Neural crest cell (in vitro differentiated cells): Measurements from ENCODE around the gene FCHSD2. TPM values are rescaled to one million over a fixed set of nuclear protein-coding genes. Genes with fewer than 3 reads are reported as not detected.
A peak's percentile ranks its signal among the peaks of the same experiment; 100 is the strongest.
"Not testable (repeated sequence)": the region's sequence is repeated elsewhere in the genome, so short reads cannot be mapped to it uniquely, and the experiment has no call there.

ENCODE experiments used
- DNase-seq: peaks from one replicate; pipeline ENCODE4 v3.0.0; 2021; ENCODE audit warnings: low read depth, mixed read lengths, low spot score
- H3K27ac Mint-ChIP-seq: one replicate; pipeline ENCODE4 v1.8.0; 2021; ENCODE audit warnings: mild to moderate bottlenecking, mixed read lengths; ENCODE audit not compliant: unreplicated experiment
- H3K27me3 Mint-ChIP-seq: 2 replicates; pipeline ENCODE4 v1.8.0; 2021; ENCODE audit warnings: low read depth, mild to moderate bottlenecking, mixed read lengths
- H3K36me3 Mint-ChIP-seq: 2 replicates; pipeline ENCODE4 v1.8.0; 2021; ENCODE audit warnings: low read depth, mild to moderate bottlenecking, mixed read lengths
- H3K4me1 Mint-ChIP-seq: 2 replicates; pipeline ENCODE4 v1.8.0; 2021; ENCODE audit warnings: mixed read lengths
- H3K4me3 Mint-ChIP-seq: one replicate; pipeline ENCODE4 v1.8.0; 2021; ENCODE audit warnings: mild to moderate bottlenecking, mixed read lengths
- H3K9me3 Mint-ChIP-seq: 2 replicates; pipeline ENCODE4 v1.8.0; 2021; ENCODE audit warnings: mixed read lengths
- CTCF ChIP-seq: fragments of 200-600 bp; sonication (generic); conservative IDR thresholded peaks from 2 replicates; pipeline ENCODE4 v1.5.0; 2021; ENCODE audit warnings: antibody characterized with exemption, mild to moderate bottlenecking
- total RNA-seq: library from RNA; stranded (reverse); gene quantifications from 2 replicates; pipeline ENCODE4 v1.2.1, GENCODE V29; 2021

The FCHSD2 gene
- total RNA-seq, 1 donor from 2014 or later: 34.4 TPM

GRCh38 chr11:73140213-73141030 lies 1.7 kb downstream of the FCHSD2 start:
- H3K27ac Mint-ChIP-seq: peak overlapping the region; percentile 84
- H3K9me3 Mint-ChIP-seq: no peaks in the 10 kb centered on the region
- peaks cover 2% of the 10 kb centered on the region for H3K27me3 Mint-ChIP-seq
- H3K36me3 Mint-ChIP-seq: no peaks in the 10 kb centered on the region
- no peak for TF ChIP-seq CTCF
- H3K4me3 Mint-ChIP-seq: peak overlapping the region; percentile 98
- peaks cover 38% of the 10 kb centered on the region for H3K4me1 Mint-ChIP-seq
- DNase-seq: peak; percentile 29

GRCh38 chr11:73139476-73140198 lies 2.5 kb downstream of the FCHSD2 start:
- H3K27me3 Mint-ChIP-seq: peaks cover 2% of the 10 kb centered on the region
- H3K4me1 Mint-ChIP-seq: peaks cover 38% of the 10 kb centered on the region
- H3K27ac Mint-ChIP-seq: no peak overlapping the region
- H3K36me3 Mint-ChIP-seq: no peaks in the 10 kb centered on the region
- peak overlapping the region; percentile 98 for H3K4me3 Mint-ChIP-seq
- DNase-seq: no peak
- H3K9me3 Mint-ChIP-seq: no peaks in the 10 kb centered on the region
- no peak for TF ChIP-seq CTCF

GRCh38 chr11:73137944-73138274 lies 4.2 kb downstream of the FCHSD2 start:
- Mint-ChIP-seq H3K4me3 (peak overlapping the region; percentile 28), H3K27ac (no peak overlapping the region), H3K27me3 (peaks cover 2% of the 10 kb centered on the region), H3K36me3 (no peaks in the 10 kb centered on the region), H3K4me1 (peaks cover 31% of the 10 kb centered on the region), H3K9me3 (no peaks in the 10 kb centered on the region)
- no peak for DNase-seq
- no peak for TF ChIP-seq CTCF

GRCh38 chr11:73137262-73137943 lies 4.7 kb downstream of the FCHSD2 start:
- no peak for DNase-seq
- Mint-ChIP-seq H3K4me1 (peaks cover 28% of the 10 kb centered on the region), H3K4me3 (peak overlapping the region; percentile 28), H3K27ac (peak overlapping the region; percentile 7), H3K36me3 (no peaks in the 10 kb centered on the region), H3K27me3 (peaks cover 2% of the 10 kb centered on the region), H3K9me3 (no peaks in the 10 kb centered on the region)
- TF ChIP-seq CTCF: peak; percentile 33

GRCh38 chr11:73136722-73137121 lies 5.4 kb downstream of the FCHSD2 start:
- not testable (repeated sequence) for H3K27me3 Mint-ChIP-seq, H3K4me3 Mint-ChIP-seq, DNase-seq, H3K27ac Mint-ChIP-seq, H3K9me3 Mint-ChIP-seq, H3K36me3 Mint-ChIP-seq
- peaks cover 28% of the 10 kb centered on the region for H3K4me1 Mint-ChIP-seq
